Stimulated activated CD4-positive, alpha-beta T cell treated with anti-CD3 and anti-CD28 coated beads, Interleukin-15, amount 100 ng/mL, for 24 hours (primary cell): ENCODE data around the gene CTDSP1.

Source experiments
- DNase-seq: peaks from one replicate; pipeline ENCODE4 v3.0.0-alpha.2; 2020

Gene CTDSP1

DNA sequence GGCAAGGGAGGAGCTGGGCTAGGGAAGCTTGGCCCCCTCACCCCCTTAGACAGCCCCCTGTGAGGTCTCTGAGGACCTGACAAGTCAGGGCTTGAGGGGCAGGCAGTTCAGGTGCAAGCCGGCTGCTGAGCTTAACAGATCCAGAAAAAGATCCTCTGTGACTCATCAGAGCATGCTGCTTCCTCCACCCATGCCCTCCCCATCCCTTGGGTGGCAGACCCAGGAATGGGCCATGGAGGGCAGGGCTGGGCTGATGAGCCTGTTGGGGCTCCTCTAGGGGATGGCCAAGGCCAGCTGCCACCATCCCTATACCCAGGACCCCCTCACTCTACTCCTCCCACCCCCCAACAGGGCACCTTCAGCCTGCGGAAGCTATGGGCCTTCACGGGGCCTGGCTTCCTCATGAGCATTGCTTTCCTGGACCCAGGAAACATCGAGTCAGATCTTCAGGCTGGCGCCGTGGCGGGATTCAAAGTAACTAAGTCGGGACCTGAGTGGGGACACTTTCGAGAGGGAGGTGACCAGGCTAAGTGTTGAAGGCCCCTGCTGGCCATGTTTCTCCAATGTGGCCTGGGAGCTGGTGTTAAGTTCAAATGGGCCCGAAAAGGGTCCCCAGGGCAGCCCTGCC lies 15.7 kb upstream of the CTDSP1 start:
- DNase-seq: no peak

DNA sequence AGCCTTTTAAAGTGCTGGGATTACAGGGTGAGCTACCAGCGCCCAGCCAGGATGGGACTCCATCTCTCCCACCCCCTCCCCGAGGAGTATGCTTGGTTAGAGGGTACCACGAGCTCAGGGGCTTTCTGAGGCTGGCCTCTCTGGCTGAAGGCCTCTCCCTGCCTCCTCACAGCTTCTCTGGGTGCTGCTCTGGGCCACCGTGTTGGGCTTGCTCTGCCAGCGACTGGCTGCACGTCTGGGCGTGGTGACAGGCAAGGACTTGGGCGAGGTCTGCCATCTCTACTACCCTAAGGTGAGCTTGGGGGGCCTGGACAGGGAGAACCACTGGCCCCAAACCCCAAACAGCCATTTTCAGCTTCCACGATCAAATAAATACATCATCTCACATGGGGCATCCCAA lies 14.7 kb upstream of the CTDSP1 start:
- DNase-seq: no peak

DNA sequence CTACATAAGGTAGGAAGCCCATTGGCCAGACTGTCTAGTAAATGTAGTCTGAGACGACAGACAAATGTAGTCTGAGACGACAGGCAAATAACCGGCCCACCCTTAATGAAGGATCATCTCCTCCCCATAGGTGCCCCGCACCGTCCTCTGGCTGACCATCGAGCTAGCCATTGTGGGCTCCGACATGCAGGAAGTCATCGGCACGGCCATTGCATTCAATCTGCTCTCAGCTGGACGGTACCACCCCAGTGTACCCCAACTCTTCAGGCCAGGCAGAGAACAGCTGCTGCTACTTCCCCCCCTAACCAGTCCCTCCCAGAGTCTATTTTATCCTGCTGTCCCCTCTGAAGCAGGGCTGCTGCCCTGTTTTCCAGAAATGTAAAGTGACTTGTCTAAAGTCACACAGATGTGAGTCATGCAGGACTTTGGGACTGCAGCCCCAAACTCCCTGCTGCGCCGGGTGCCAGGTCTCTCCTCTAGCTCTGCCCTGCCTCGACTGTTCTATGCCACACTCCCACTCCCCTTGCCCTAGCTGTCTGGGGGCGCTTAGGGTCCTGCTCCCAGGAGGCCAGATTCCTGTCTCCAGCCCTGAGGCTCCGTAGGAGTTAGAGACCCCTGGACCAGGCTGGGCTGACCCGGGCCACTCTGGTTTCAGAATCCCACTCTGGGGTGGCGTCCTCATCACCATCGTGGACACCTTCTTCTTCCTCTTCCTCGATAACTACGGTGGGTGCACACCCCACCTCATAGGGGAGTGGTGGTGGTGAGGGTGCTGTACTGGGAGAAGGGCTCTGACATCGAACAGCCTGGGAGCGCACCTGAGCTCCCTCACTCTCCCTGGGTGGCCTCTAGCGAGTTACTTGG lies 12.9 kb upstream of the CTDSP1 start:
- DNase-seq: no peak

DNA sequence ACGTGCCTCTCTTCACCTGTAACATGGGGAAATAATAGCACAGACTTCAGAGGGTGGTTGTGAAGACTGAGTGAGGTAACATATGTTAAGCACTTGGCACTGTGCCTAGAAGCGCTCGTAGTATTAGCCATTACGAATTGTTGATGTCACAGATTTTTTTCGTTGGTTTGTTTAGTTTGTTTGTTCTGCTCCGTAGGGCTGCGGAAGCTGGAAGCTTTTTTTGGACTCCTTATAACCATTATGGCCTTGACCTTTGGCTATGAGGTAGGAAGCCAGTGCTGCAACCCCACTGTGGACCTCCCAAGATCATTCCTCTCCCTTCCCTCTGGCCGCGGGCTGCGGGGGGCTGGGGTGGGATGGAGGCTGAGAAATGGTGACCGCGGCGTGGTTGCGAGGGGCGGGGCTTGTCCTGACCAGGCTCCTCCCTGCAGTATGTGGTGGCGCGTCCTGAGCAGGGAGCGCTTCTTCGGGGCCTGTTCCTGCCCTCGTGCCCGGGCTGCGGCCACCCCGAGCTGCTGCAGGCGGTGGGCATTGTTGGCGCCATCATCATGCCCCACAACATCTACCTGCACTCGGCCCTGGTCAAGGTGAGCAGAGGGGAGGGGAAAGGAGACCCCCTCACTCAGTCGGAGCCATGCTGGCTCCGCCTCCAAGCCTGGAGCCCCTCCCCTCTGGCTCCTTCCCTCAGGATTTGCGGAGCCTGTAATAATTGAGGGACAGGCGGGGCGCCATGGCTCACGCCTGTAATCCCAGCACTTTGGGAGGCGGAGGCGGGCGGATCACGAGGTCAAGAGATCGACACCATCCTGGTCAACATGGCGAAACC lies 12.1 kb upstream of the CTDSP1 start:
- DNase-seq: peak; percentile 37

DNA sequence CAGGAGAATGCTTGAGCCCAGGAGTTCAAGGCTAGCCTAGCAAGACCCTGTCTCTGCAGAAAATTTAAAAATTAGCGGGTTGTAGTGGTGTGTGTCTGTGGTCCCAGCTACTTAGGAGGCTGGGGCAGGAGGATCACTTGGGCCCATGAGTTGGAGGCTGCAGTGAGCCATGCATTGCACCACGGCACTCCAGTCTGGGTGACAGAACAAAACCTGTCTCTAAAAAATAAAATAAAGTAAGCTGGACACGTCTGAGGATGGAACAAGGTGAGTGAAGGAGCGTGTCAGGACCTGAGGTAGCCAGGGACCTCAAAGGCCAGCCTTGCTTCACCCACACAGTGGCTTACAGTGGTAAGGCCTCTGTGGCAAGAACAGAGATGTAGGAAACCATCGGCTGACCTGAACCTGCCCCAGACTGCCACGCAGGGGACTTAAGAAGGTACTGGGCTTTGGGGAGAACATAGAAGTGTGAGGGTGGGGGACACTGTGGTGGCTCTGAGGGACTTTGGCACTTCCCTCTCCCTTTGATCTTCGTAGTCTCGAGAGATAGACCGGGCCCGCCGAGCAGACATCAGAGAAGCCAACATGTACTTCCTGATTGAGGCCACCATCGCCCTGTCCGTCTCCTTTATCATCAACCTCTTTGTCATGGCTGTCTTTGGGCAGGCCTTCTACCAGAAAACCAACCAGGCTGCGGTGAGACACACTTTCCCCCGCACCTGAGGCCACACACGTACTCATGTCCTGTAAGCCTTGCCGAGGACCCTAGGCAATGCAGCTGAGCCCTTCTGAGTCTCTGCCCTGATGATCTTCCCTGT lies 10.1 kb upstream of the CTDSP1 start:
- DNase-seq: no peak

DNA sequence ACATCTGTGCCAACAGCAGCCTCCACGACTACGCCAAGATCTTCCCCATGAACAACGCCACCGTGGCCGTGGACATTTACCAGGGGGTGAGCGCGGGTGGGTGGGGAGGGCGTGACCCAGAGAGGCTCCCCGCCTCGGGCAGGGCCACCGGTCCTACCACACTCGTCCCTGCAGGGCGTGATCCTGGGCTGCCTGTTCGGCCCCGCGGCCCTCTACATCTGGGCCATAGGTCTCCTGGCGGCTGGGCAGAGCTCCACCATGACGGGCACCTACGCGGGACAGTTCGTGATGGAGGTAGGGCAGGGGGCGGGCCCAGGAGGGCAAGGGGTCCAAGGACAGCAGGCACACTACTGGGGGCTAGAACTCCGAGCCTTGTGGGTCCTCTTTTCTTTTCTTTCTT lies 8.5 kb upstream of the CTDSP1 start:
- DNase-seq: no peak

DNA sequence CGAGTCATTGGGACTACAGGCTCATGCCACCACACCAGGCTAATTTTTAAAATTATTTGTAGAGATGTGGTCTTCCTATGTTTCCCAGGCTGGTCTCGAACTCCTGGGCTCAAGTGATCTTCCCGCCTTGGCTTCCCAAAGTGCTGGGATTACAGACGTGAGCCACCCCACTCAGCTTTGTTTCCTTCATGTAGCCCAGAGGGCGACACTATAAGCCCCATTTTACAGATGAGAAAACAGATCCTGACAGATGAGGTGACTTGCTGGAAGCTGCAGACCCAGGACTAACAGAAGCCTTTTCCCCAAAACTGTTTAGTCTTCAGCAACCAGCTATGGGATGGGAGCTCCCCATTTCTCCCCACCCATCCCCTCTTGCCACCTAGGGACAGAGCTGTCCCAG lies 7.2 kb upstream of the CTDSP1 start:
- DNase-seq: no peak

DNA sequence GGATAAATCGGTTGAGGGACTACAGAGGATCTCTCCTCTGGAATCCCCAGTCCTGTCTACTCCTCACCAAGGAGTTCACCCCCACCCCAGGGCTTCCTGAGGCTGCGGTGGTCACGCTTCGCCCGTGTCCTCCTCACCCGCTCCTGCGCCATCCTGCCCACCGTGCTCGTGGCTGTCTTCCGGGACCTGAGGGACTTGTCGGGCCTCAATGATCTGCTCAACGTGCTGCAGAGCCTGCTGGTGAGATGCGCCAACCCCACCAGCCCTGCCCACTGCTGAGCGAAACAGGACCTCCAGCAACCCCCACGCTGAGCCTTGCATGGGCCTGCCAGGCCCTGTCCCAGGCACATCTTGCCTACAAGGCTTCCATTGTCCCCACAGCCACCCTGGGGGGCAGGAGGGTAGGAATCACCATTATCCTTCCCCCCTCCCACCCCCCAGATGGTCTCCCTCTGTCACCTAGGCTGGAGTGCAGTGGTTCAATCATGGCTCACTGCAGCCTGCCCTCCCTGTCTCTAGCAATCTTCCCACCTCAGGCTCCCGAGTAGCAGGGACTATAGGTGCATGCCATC lies 6.7 kb upstream of the CTDSP1 start:
- DNase-seq: no peak

DNA sequence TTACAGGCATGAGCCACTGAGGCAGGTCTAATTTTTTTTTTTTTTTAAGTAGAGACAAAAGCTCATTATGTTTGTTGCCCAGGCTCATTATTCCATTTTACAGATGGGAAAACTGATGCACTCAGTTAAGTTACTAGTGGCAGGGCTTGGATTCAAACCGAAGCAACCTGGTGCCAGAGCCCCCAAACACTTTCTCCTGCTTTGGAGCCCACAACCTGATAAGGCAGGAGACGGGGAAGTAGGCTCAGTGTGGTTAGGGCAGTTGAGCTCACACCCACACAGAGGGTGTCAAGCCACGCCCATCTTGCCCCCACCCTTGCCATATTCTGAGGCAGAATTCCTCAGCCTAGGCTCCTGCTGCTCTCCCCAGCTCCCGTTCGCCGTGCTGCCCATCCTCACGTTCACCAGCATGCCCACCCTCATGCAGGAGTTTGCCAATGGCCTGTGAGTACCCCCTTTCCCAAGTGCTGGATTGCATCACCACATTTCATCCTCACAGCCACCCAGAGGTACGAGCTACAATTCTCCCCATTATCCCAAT lies 5.8 kb upstream of the CTDSP1 start:
- DNase-seq: no peak

DNA sequence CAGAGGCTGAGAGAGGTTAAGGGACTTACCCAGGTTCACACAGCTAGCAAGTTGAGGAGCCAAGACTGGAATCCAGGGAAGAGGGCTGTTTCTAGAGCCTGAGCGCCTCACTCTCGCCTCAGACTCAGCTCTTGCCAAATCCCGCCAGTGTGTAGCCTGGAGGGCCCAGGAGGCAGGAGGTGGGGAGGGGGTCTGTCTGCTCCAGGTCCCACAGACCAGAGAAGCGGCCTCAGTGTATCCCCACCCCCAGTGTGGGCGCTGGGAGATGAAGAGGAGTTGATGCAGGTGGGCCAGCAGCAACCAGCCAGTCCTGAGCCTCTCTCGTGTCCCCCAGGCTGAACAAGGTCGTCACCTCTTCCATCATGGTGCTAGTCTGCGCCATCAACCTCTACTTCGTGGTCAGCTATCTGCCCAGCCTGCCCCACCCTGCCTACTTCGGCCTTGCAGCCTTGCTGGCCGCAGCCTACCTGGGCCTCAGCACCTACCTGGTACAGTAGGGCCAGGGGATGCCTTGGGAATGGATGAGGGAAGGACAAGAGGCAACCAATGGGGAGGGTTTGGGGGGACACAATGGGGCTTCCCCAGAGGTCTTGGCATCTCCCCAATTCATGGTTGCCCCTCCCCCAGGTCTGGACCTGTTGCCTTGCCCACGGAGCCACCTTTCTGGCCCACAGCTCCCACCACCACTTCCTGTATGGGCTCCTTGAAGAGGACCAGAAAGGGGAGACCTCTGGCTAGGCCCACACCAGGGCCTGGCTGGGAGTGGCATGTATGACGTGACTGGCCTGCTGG lies 5.2 kb upstream of the CTDSP1 start:
- no peak for DNase-seq

DNA sequence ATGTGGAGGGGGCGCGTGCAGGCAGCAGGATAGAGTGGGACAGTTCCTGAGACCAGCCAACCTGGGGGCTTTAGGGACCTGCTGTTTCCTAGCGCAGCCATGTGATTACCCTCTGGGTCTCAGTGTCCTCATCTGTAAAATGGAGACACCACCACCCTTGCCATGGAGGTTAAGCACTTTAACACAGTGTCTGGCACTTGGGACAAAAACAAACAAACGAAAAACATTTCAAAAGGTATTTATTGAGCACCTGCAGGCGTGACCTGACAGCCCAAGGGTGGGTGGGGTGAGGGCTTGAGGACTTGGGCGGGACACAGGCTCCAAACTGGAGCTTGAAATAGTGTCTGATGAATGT lies 4.6 kb upstream of the CTDSP1 start:
- no peak for DNase-seq

DNA sequence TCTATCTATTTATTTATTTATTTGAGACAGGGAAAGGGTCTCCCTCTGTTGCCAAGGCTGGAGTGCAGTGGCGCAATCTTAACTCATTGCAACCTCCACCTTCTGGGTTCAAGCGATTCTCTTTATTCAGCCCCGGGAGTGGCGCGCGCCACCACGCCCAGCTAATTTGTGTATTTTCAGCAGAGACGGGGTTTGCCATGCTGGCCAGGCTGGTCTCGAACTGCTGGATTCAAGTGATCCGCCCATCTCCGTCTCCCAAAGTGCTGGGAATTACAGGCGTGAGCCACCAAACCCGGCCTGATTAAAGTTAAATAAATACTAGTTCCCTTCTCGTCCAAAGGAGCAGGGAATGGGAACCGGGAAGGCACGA lies 4.2 kb upstream of the CTDSP1 start:
- DNase-seq: no peak

DNA sequence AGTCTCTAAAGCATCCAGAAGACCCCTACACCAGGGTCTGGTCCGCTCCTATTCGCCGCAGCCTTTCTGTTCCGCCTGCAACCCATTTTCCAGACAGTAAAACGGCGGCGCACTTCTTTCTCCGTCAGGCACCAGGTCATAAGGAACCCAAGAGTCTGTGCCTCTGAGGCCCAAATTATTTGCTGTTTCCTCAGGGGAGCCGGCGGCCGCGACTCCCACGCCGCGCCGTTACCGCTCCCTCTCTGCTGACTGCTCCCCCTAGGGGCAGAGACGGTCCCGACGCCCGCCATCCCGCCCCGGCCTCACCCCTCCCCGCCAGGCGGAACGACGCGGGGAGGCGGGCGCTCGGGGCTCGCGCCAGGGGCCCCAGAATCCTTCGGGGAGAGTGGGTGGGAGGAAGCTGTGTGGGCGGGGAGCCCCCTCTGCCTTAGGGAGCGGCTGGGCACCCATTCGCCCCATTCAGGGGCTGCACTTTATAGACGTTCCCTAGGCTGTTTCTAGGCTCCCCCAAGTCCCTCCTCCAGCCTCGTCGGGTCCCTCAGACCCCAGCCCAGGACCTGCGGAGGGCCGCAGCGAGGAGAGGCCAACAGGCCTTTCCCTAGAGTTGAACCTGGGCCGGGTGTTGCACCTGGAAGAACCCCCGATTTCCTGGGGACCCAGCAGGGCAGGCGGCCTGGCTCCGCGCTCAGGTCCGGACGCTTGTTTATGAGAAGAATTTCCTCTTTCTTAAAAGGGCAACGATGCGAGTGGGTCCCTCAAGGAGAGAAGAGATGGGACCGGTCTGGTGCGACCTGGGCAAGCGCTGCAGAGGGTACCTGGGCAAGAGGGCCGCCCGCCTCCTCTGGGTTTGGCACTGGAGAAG lies 3.6 kb upstream of the CTDSP1 start:
- peak; percentile 93 for DNase-seq

DNA sequence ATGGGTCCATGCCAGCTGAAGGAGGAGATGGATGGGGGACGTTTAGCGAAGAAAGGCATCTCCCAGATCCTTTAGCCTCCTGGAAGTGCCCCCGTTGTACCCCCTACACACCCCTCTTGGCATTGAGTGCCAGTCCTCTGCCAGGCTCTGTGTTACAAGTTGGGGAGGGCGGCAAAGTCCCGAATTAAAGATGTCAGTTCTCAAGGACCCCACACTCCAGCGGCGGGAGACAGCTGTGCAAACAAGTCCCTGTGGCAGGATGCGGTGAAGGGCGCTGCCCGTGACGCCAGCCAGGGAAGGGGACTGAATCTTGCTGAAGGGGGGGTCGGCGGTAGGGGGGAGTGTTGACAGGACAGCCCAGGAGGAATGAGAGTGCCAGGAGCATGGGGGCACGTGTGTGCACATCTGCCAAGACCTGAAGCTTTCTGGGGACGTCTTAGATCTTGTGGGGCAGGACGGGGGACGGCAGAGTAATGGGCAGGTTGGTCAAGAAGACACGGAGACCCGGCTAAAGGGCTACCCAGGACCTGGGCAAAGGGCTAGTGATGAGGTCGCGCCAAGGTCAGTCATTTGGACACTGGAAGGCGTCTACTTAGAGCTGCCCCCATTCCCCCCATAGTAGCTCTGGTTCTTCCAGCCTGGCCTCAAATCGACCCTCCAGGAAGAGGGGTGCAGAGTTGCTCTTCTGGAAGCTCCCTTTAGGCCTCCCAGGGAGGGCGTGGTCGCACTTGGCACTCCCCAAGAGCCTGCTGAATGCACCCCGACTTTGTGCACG lies 2.8 kb upstream of the CTDSP1 start:
- peak; percentile 67 for DNase-seq

DNA sequence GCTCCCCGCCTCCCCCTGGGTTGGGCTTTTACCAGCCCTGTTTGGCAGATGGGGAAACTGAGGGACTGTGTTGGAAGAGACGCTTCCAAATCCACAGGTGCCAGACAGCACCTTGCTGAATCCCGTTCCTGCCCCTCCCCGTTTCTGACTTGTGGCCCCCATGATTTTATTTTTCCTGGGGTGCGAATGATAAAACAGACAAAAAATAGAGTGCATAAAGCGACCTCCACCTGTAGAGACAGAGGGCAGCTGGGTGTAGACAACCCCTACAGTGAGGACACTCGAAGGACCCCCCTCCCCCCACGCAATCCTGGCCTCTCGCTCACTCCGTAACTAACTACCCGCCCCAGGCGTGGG lies 2.2 kb upstream of the CTDSP1 start:
- no peak for DNase-seq

DNA sequence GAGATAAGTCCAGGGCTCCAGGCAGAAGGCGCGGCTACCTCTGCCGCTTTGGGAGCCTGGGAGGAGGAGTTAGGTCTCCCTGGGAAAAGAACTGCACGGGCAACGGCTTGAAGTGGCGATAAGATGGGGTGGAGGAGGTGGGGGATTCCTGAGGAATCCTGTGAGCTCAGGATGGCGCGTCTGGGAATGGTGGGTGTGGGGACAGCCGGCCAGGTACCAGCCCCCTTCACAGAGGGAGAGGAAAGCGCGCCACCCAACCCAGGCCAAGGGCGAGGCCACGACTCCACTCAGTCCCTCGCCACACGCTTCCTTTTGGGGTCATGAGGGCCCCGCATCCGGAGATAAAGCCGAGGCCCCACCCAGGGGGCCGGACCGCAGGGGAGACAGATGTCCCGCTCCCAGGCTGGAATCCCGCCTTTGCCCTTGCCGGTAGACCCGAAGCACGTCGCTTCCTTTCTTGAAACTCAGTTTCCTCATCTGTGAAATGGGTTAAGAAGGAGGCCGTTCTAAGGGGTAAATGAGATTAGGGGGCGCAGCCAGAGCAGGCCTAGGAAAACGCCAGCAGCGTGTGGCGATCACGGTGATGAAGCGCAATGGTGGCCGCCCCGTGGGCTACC lies 1.7 kb upstream of the CTDSP1 start:
- DNase-seq: peak; percentile 67

DNA sequence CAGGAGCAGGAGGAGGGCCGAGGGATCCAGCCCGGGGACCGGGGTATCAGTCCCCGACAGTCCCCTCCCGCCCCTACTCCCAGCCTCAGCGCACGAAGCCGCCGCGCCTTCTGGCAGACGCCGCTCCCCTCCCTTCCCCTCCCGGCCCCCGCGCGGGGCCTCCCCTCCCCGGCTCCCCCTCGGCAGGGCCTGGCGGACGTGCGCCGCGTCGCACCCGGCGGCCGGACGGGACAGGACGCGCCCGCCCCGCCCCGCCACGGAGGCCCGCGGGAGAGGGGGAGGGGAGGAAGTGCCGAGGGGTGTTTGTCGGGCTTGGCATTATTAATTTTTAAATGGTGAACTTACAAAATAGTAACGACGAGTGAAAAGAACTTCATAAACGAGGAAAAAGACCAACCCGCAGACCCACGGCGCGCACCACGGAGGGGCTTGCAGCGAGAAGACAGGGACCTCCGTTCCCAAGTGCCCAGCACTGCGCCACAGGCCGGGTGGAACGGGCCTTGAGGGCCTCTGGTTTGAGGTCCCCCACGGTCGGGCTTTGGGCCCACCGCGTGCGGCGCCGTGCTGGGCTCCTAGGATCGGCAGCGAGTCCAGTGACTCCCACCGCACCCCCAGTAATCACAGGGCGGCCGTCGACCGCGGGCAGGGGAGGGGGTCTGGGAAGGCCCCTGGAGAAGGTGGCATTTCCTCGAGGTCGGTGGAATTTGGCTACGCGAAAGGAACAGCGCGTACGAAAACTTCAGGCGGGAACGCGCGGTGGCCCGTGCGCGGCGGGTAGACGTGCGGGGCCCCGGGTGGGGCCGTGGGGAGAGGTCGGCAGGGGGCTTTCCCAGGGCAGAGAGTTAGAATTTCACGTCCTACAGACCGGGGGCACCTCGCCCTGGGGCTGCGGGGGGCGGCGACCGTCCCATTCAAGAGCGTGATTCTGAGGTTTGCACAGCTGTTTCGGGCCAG lies 954 bp upstream of the CTDSP1 start:
- peak; percentile 68 for DNase-seq
